H1 (cell line): Measurements from ENCODE around the gene UBE2D2. TPM values are rescaled to one million over a fixed set of nuclear protein-coding genes. Genes with fewer than 3 reads are reported as not detected.

Experiments used
- CTCF ChIA-PET: fragments of 300-600 bp; sonication (Branson Sonifier 250); formaldehyde crosslinking; loops from one replicate; lab custom pipeline; 2021; ENCODE audit not compliant: partially characterized antibody; lab: Charles Lee
- POLR2A ChIA-PET: fragments of 300-600 bp; sonication (Branson Sonifier 250); formaldehyde crosslinking; loops from one replicate; lab custom pipeline; 2021; ENCODE audit warnings: inconsistent platforms; ENCODE audit not compliant: partially characterized antibody; lab: Charles Lee
- DNase-seq, 2 experiments: peaks; one replicate each; pipeline versions ENCODE4 v3.0.0 to v3.0.0-alpha.2; 2010 to 2022; ENCODE audit warnings: low spot score in 2 of 2, low read depth in 1 of 2, mixed read lengths in 1 of 2
- FAIRE-seq: peaks from 2 replicates; lab custom pipeline; 2011; peaks lifted over from hg19 to GRCh38; lab: Jason Lieb, UNC
- H2AFZ ChIP-seq: 2 replicates; pipeline ENCODE4 v1.8.1; 2012; ENCODE audit warnings: low read length, inconsistent platforms
- H2AK5ac ChIP-seq: 2 replicates; pipeline ENCODE4 v1.6.1; 2013; ENCODE audit warnings: low read depth, low read length
- H2BK120ac ChIP-seq: replicated peaks from 2 replicates; pipeline ENCODE3; 2013; ENCODE audit warnings: low read depth, low read length, inconsistent platforms
- H2BK12ac ChIP-seq: 2 replicates; pipeline ENCODE4 v1.6.1; 2013; ENCODE audit warnings: low read depth, low read length
- H2BK15ac ChIP-seq: 2 replicates; pipeline ENCODE4 v1.6.1; 2013; ENCODE audit warnings: low read length
- H2BK20ac ChIP-seq: 2 replicates; pipeline ENCODE4 v1.6.1; 2013; ENCODE audit warnings: low read length
- H2BK5ac ChIP-seq: 2 replicates; pipeline ENCODE4 v1.6.1; 2013; ENCODE audit warnings: low read depth, low read length
- H3K14ac ChIP-seq: 2 replicates; pipeline ENCODE4 v1.6.1; 2013; ENCODE audit warnings: inconsistent platforms; ENCODE audit not compliant: insufficient read length
- H3K18ac ChIP-seq: 2 replicates; pipeline ENCODE4 v1.6.1; 2013; ENCODE audit warnings: low read length; ENCODE audit errors: extremely low read depth
- H3K23ac ChIP-seq: 2 replicates; pipeline ENCODE4 v1.6.1; 2013; ENCODE audit warnings: inconsistent platforms; ENCODE audit not compliant: insufficient read length
- H3K23me2 ChIP-seq: 2 replicates; pipeline ENCODE4 v1.6.1; 2013; ENCODE audit warnings: low read depth, low read length
- H3K27ac ChIP-seq: 2 replicates; pipeline ENCODE4 v1.6.1; 2011; ENCODE audit warnings: low read depth, low read length, inconsistent platforms
- H3K27me3 ChIP-seq, 4 experiments: replicated peaks in 1 of 4; 1 replicate in 1 of 4; 2 replicates in 3 of 4; pipeline versions ENCODE4 v1.6.1 to v1.8.1; 2011 to 2013; ENCODE audit warnings: low read length in 3 of 4, mild to moderate bottlenecking in 3 of 4, inconsistent platforms in 2 of 4, mixed read lengths in 2 of 4, moderate library complexity in 1 of 4; ENCODE audit not compliant: control insufficient read depth in 3 of 4, insufficient read depth in 3 of 4; ENCODE audit errors: extremely low read depth in 1 of 4
- H3K36me3 ChIP-seq, 4 experiments: 2 replicates each; pipeline versions ENCODE4 v1.6.1 to v1.8.1; 2011 to 2013; ENCODE audit warnings: mild to moderate bottlenecking in 4 of 4, low read length in 3 of 4, moderate library complexity in 2 of 4, control low read depth in 1 of 4, inconsistent platforms in 1 of 4; ENCODE audit not compliant: insufficient read depth in 4 of 4, control insufficient read depth in 2 of 4
- H3K4ac ChIP-seq: replicated peaks from 2 replicates; pipeline ENCODE3; 2013; ENCODE audit warnings: low read length, low read depth, mixed read lengths, inconsistent platforms; ENCODE audit not compliant: insufficient read length
- H3K4me1 ChIP-seq, 4 experiments: replicated peaks in 1 of 4; 1 replicate in 1 of 4; 2 replicates in 3 of 4; pipeline versions ENCODE4 v1.6.1 to v1.8.1; 2011 to 2013; ENCODE audit warnings: low read length in 3 of 4, inconsistent platforms in 2 of 4, mixed read lengths in 1 of 4; ENCODE audit not compliant: insufficient read depth in 4 of 4, control insufficient read depth in 3 of 4
- H3K4me2 ChIP-seq, 2 experiments: 2 replicates each; pipeline versions ENCODE4 v1.6.1 to v1.8.1; 2011 to 2013; ENCODE audit warnings: low read depth in 2 of 2, low read length in 2 of 2, control low read depth in 1 of 2, inconsistent platforms in 1 of 2, mild to moderate bottlenecking in 1 of 2; ENCODE audit not compliant: insufficient read depth in 1 of 2
- H3K4me3 ChIP-seq, 4 experiments: fragments of 200-600, 300-600 bp in 1 of 4; sonication (generic), shearing (Covaris generic), sonication (Bioruptor Twin) in 1 of 4; 2 replicates each; pipeline versions ENCODE4 v1.5.1 to v1.8.1; 2011 to 2016; ENCODE audit warnings: low read length in 4 of 4, low read depth in 3 of 4, control low read depth in 2 of 4, inconsistent platforms in 2 of 4, mild to moderate bottlenecking in 2 of 4, mixed read lengths in 1 of 4, moderate library complexity in 1 of 4; ENCODE audit not compliant: insufficient read depth in 2 of 4; ENCODE audit errors: extremely low read depth in 1 of 4
- H3K56ac ChIP-seq: replicated peaks from 2 replicates; pipeline ENCODE3; 2013; ENCODE audit warnings: low read depth, mild to moderate bottlenecking, mixed read lengths, low read length, inconsistent platforms; ENCODE audit not compliant: insufficient read length
- H3K79me1 ChIP-seq: 2 replicates; pipeline ENCODE4 v1.6.1; 2013; ENCODE audit warnings: low read depth, low read length, control low read depth
- H3K79me2 ChIP-seq, 2 experiments: 2 replicates each; pipeline versions ENCODE4 v1.6.1 to v1.8.1; 2012 to 2013; ENCODE audit warnings: low read length in 2 of 2, mild to moderate bottlenecking in 2 of 2, inconsistent platforms in 1 of 2; ENCODE audit not compliant: insufficient read depth in 2 of 2, control insufficient read depth in 1 of 2
- H3K9ac ChIP-seq, 4 experiments: replicated peaks in 1 of 4; 1 replicate in 1 of 4; 2 replicates in 3 of 4; pipeline versions ENCODE4 v1.6.1 to v1.8.1; 2011 to 2013; ENCODE audit warnings: low read depth in 3 of 4, low read length in 3 of 4, control low read depth in 2 of 4, mild to moderate bottlenecking in 2 of 4, moderate library complexity in 2 of 4, inconsistent platforms in 1 of 4; ENCODE audit errors: extremely low read depth in 1 of 4
- H3K9me3 ChIP-seq, 2 experiments: 2 replicates each; pipeline versions ENCODE4 v1.6.1 to v1.8.1; 2012 to 2013; ENCODE audit warnings: mild to moderate bottlenecking in 2 of 2, moderate library complexity in 2 of 2, control low read depth in 1 of 2, inconsistent platforms in 1 of 2, low read depth in 1 of 2, low read length in 1 of 2, mixed read lengths in 1 of 2; ENCODE audit not compliant: insufficient read depth in 2 of 2
- H4K20me1 ChIP-seq, 2 experiments: replicated peaks in 1 of 2; 2 replicates each; pipeline versions ENCODE3 to v1.8.1; 2011 to 2013; ENCODE audit warnings: inconsistent platforms in 2 of 2, low read length in 2 of 2, mild to moderate bottlenecking in 1 of 2; ENCODE audit not compliant: insufficient read depth in 2 of 2, control insufficient read depth in 1 of 2
- H4K5ac ChIP-seq: 2 replicates; pipeline ENCODE4 v1.6.1; 2013; ENCODE audit warnings: low read length, low read depth, mixed read lengths, inconsistent platforms; ENCODE audit not compliant: insufficient read length
- H4K8ac ChIP-seq: 2 replicates; pipeline ENCODE4 v1.8.0; 2013; ENCODE audit warnings: mild to moderate bottlenecking, moderate library complexity, low read length, inconsistent platforms; ENCODE audit not compliant: insufficient read depth; ENCODE audit errors: extremely low read depth
- H4K91ac ChIP-seq: replicated peaks from 2 replicates; pipeline ENCODE3; 2013; ENCODE audit warnings: low read length, mixed read lengths, inconsistent platforms; ENCODE audit not compliant: insufficient read length
- ASH2L ChIP-seq: fragments of 200-600, 300-600 bp; sonication (generic); IDR thresholded peaks from one replicate; pipeline ENCODE4 v1.7.1; 2017; ENCODE audit warnings: low read length
- BRCA1 ChIP-seq: IDR thresholded peaks from 2 replicates; pipeline ENCODE4 v1.6.1; 2012; ENCODE audit warnings: low read depth, low read length, improper control_type of control experiment
- GTF2F1 ChIP-seq: IDR thresholded peaks from 2 replicates; pipeline ENCODE4 v1.6.1; 2012; ENCODE audit warnings: low read depth, low read length, improper control_type of control experiment, borderline replicate concordance
- HDAC2 ChIP-seq, 2 experiments: fragments of 300-600 bp in 1 of 2; sonication (generic) in 1 of 2; IDR thresholded peaks; 2 replicates each; pipeline ENCODE4 v1.6.1; 2011 to 2012; ENCODE audit warnings: low read depth in 2 of 2, low read length in 2 of 2, mild to moderate bottlenecking in 2 of 2, moderate library complexity in 2 of 2, borderline replicate concordance in 1 of 2, inconsistent platforms in 1 of 2
- KDM1A ChIP-seq: fragments of 200-600, 300-600 bp; sonication (generic); IDR thresholded peaks from 2 replicates; pipeline ENCODE4 v1.7.1; 2016; ENCODE audit warnings: mild to moderate bottlenecking, low read length, borderline replicate concordance
- RBBP5 ChIP-seq: IDR thresholded peaks from 2 replicates; pipeline ENCODE4 v1.7.1; 2012; ENCODE audit warnings: low read depth, mild to moderate bottlenecking, inconsistent platforms, low read length, moderate library complexity, borderline replicate concordance
- USF2 ChIP-seq: IDR thresholded peaks from 2 replicates; pipeline ENCODE4 v1.6.1; 2011; ENCODE audit warnings: low read length, improper control_type of control experiment
- YY1 ChIP-seq: IDR thresholded peaks from 2 replicates; pipeline ENCODE4 v1.6.1; 2011; ENCODE audit warnings: low read depth, mild to moderate bottlenecking, low read length
- WGBS, 2 experiments: shearing (Covaris generic) in 1 of 2; methylation state at CpG; one replicate each; pipeline versions ENCODE4 v1.1.6 to v1.1.7; 2013 to 2015; ENCODE audit warnings: low lambda C conversion rate in 2 of 2, mixed read lengths in 2 of 2, inconsistent platforms in 1 of 2, low coverage in 1 of 2, missing lambda C conversion rate in 1 of 2; ENCODE audit not compliant: insufficient replicate concordance in 2 of 2, insufficient coverage in 1 of 2, insufficient read length in 1 of 2; ENCODE audit errors: extremely low coverage in 1 of 2, missing lambda C conversion rate in 1 of 2; 5-methylcytosine and 5-hydroxymethylcytosine counted together
- polyA plus RNA-seq, 7 experiments: library from polyadenylated mRNA; depleted of rRNA in 3 of 7; stranded (reverse) in 5 of 7; unstranded in 2 of 7; fragments of >200 nt in 5 of 7; fragments of 200-250 nt in 2 of 7; gene quantifications; 1 replicate in 5 of 7; 2 replicates in 1 of 7; 4 replicates in 1 of 7; pipeline versions ENCODE4 v1.2.1 to v1.2.3, GENCODE V29; 2011 to 2013; ENCODE audit warnings: missing spikeins in 2 of 7, mixed read lengths in 2 of 7
- total RNA-seq: library from RNA; stranded (reverse); fragmentation: NEBNext Ultra II Directional; extraction: Animal tissue kit (Norgen Biotek cat#: 25700); gene quantifications from 2 replicates; pipeline ENCODE4 v1.2.1, GENCODE V29; 2021
- TF ChIP-seq, protein P1 (sequence below): IDR thresholded peaks from 2 replicates; pipeline ENCODE4 v1.6.1; 2012; ENCODE audit warnings: inconsistent platforms

Gene UBE2D2
- total and polyA plus RNA-seq, 2 of the 8 experiments (the other 6 are each of a cell fraction or from before 2014, with no cell fraction given) = 66.9 to 203 TPM

DNA sequence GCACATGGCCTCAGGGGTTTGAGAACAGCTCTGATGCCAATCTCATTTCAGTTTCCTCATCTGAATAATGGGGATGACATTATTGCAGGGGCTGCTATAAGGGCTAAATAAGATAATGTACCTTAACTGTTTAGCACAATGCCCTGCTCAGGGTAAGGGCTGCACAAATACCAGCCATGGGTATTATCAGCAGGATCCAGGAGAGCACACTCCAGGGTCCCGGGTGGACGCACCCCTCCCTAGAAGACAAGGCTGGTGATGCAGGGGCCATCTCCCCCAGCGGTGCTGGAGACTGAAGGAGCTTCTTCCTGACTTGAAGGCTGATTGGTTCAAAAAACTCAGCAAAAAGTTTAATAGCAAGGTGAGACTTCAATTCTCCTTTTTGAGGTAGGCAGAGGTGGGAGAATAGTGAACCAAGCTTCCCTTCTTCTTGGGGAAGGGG is 84.3 kb downstream of the UBE2D2 start:
- 0 out of 2 replicates have a peak overlapping the region, but pooled peaks have one; percentile 24 for H2BK5ac ChIP-seq
- no peak overlapping the region for H4K91ac ChIP-seq
- H2BK15ac ChIP-seq = no peak overlapping the region
- H3K79me2 ChIP-seq = peaks cover 0 to 14% of the 10 kb centered on the region in 2 experiments; a peak in 2 of 4 replicates
- H2AK5ac ChIP-seq = no peak overlapping the region; the same call in 1 of the 2 replicates
- H4K5ac ChIP-seq = no peak overlapping the region
- H3K79me1 ChIP-seq = no peaks in the 10 kb centered on the region
- H3K4me3 ChIP-seq = no peak overlapping the region
- no peak overlapping the region for H3K9ac ChIP-seq
- FAIRE-seq = no peak
- peaks cover 3 to 30% (median 22%) of the 10 kb centered on the region in 4 experiments for H3K27me3 ChIP-seq
- no peaks in the 10 kb centered on the region for H3K9me3 ChIP-seq
- no peak overlapping the region for H2BK120ac ChIP-seq
- H3K4ac ChIP-seq = no peak overlapping the region
- H4K8ac ChIP-seq = no peak overlapping the region
- no peak overlapping the region for H3K4me2 ChIP-seq
- no peak overlapping the region for H3K18ac ChIP-seq
- WGBS, 2 experiments = 90% methylated on average over 3 of the region's 3 CpGs; no CpG with 5 or more reads in 1 of the 2 experiments
- peaks cover 16% of the 10 kb centered on the region; the same call in 1 of the 2 replicates for H3K23me2 ChIP-seq
- no peak overlapping the region for H2BK20ac ChIP-seq
- POLR2A ChIA-PET = interaction anchor here (0.9 to 14.7 kb wide), 10 partner anchors 9 to 310 kb away, joined by 3 to 212 read pairs (median 4); no protein-coding TSS in a partner anchor
- H2BK12ac ChIP-seq = peak overlapping the region; percentile 27; the same call in 1 of the 2 replicates
- H3K36me3 ChIP-seq = no peaks in the 10 kb centered on the region
- H3K4me1 ChIP-seq = peaks cover 12 to 40% (median 30%) of the 10 kb centered on the region in 4 experiments
- H4K20me1 ChIP-seq = peaks cover 0 to 3% of the 10 kb centered on the region in 2 experiments
- CTCF ChIA-PET = interaction anchor here (0.8 to 20.3 kb wide), 9 partner anchors 10 to 243 kb away, joined by 3 to 385 read pairs (median 5); no protein-coding TSS in a partner anchor
- H3K27ac ChIP-seq = no peak overlapping the region
- no peak for DNase-seq
- no peak overlapping the region for H3K56ac ChIP-seq
- no peak overlapping the region for H3K14ac ChIP-seq
- H2AFZ ChIP-seq = no peak overlapping the region
- no peak overlapping the region for H3K23ac ChIP-seq
- TF ChIP-seq BRCA1 (no peak), ASH2L (no peak), HDAC2 (IDR thresholded peaks at IDR 0.05; ENCODE audit: borderline replicate concordance in 1 of 2, low read depth in 2 of 2, low read length in 2 of 2) (no peak), KDM1A (no peak), RBBP5 (no peak), GTF2F1 (no peak), YY1 (no peak), USF2 (no peak)
- TF ChIP-seq, protein P1, sequence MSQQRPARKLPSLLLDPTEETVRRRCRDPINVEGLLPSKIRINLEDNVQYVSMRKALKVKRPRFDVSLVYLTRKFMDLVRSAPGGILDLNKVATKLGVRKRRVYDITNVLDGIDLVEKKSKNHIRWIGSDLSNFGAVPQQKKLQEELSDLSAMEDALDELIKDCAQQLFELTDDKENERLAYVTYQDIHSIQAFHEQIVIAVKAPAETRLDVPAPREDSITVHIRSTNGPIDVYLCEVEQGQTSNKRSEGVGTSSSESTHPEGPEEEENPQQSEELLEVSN = no peak
